ENCODE measurements around the gene CYP46A1. TPM values are rescaled to one million over a fixed set of nuclear protein-coding genes. Genes with fewer than 3 reads are reported as not detected.
A peak's percentile ranks its signal among the peaks of the same experiment; 100 is the strongest.

CYP46A1 gene
- total RNA-seq, 1 experiment from 2014 or later: 0.59 TPM

- H2BK12ac ChIP-seq (ENCODE audit: insufficient read length, low read depth, low read length): no peak overlapping the region
- no peak overlapping the region for H3K23ac ChIP-seq (ENCODE audit: insufficient read length, low read depth, low read length)
- no CpG with 5 or more reads among the region's 25 CpGs for WGBS (ENCODE audit: extremely low coverage, insufficient read length, low lambda C conversion rate)
- H3T11ph ChIP-seq (ENCODE audit: low read length): no peak overlapping the region
- H3K14ac ChIP-seq (ENCODE audit: insufficient read depth, low read length): peak overlapping the region; percentile 11; the same call in 1 of the 2 replicates
- H3K27me3 ChIP-seq (ENCODE audit: insufficient read depth, low read length): no peaks in the 10 kb centered on the region
- no peak overlapping the region for H3K27ac ChIP-seq (ENCODE audit: insufficient read length, low read depth, low read length)
- H2AFZ ChIP-seq (ENCODE audit: low read length): no peak overlapping the region
- H4K8ac ChIP-seq (replicated peaks; ENCODE audit: insufficient read length, low read depth, low read length): no peak overlapping the region
- H3K4me1 ChIP-seq (ENCODE audit: insufficient read depth, low read length): peaks cover 8% of the 10 kb centered on the region
- no peak overlapping the region for H3K4me3 Mint-ChIP-seq
- no peak for TF ChIP-seq CTCF (conservative IDR thresholded peaks at IDR 0.05)
- no peaks in the 10 kb centered on the region for H3K79me2 ChIP-seq (ENCODE audit: insufficient read depth, low read length)
- H3K27me3 Mint-ChIP-seq (ENCODE audit: low read depth): peaks cover 9% of the 10 kb centered on the region; the same call in 1 of the 2 replicates
- no peak for DNase-seq
- no peak overlapping the region; a peak in 2 of 7 replicates for H3K27ac Mint-ChIP-seq
- no peak overlapping the region for H2BK5ac ChIP-seq (ENCODE audit: insufficient read length, low read length)
- H3K56ac ChIP-seq (ENCODE audit: insufficient read length, low read depth, low read length): no peak overlapping the region
- H3K23me2 ChIP-seq (ENCODE audit: insufficient read length, low read depth, low read length, poor library complexity, severe bottlenecking): no peaks in the 10 kb centered on the region
- no peak overlapping the region for H4K5ac ChIP-seq (ENCODE audit: insufficient read length, low read depth, low read length)
- no peaks in the 10 kb centered on the region; a peak in 1 of 5 replicates for H3K9me3 Mint-ChIP-seq
- no peaks in the 10 kb centered on the region for H3K79me1 ChIP-seq (ENCODE audit: insufficient read depth, low read depth, low read length, poor library complexity, severe bottlenecking)
- H2BK120ac ChIP-seq (ENCODE audit: low read depth, low read length, poor library complexity, severe bottlenecking): no peak overlapping the region
- H3K4ac ChIP-seq (ENCODE audit: low read depth, low read length): no peak overlapping the region
- no peaks in the 10 kb centered on the region for H3K9me3 ChIP-seq (ENCODE audit: control insufficient read depth, low read depth, low read length)
- no peak overlapping the region for H3K4me2 ChIP-seq (ENCODE audit: insufficient read depth, insufficient read length, low read length)
- H2BK15ac ChIP-seq (ENCODE audit: low read depth, low read length): no peak overlapping the region
- H3K4me1 Mint-ChIP-seq: peaks cover 22 to 27% of the 10 kb centered on the region in 2 experiments
- H2AK5ac ChIP-seq (ENCODE audit: insufficient read length, low read length): no peak overlapping the region
- H4K20me1 ChIP-seq (ENCODE audit: control insufficient read depth, insufficient read depth, insufficient read length): no peaks in the 10 kb centered on the region
- H3K9ac ChIP-seq (ENCODE audit: extremely low read depth, insufficient read length, low read length): no peak overlapping the region
- H2BK20ac ChIP-seq (ENCODE audit: low read depth, low read length, poor library complexity, severe bottlenecking): no peak overlapping the region
- no peak overlapping the region for H3K18ac ChIP-seq (ENCODE audit: insufficient read length, low read depth, low read length)
- H4K91ac ChIP-seq (ENCODE audit: insufficient read length, low read depth, low read length): no peak overlapping the region
- H3K36me3 Mint-ChIP-seq (ENCODE audit: insufficient read depth in 1 of 3, low read depth in 3 of 3): no peaks in the 10 kb centered on the region; a peak in 1 of 7 replicates
Measured at GRCh38 chr14:99742509-99743487, 58.7 kb downstream of the CYP46A1 start.

Measured in H9 (cell line).